GM20431 (cell line): ENCODE measurements around the gene DDAH2.

ENCODE experiments used
- in situ Hi-C: fragments of 300-500 bp; cut with MseI, MboI; formaldehyde crosslinking; loops from one replicate; pipeline ENCODE4 v1.15.0; 2020; ENCODE audit warnings: low sequenced_read_pairs; ENCODE audit not compliant: unreplicated experiment

The DDAH2 gene

DNA sequence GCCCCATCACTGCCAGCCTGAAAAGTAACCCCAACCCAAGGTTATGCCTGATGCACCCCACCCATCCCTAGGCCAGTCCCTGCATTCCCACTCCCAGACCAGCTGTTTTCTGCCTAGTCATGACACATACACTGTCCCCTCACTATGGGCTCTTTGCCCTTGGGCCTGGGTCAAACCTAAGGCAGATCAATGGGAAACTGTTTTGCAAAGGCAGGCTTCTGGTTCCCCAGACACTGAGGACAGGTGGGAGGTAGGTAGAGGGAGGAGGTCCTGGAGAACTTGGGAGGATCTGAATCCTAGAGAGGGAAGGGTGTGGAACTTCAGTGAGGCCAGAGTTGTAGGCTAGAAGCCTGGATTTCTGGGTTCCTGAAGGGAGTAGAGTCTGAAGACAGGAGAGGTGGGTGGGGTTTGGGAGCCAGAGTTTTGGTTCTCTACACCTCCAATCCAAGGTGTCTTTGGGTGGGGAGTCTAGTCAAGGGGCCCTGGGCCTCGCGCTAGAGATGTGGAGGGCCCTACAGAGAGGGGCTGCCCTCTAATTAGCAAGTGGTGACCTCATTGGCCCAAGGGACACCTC, 5.2 kb upstream of the DDAH2 start:
- in situ Hi-C loops, result no loop called here

DNA sequence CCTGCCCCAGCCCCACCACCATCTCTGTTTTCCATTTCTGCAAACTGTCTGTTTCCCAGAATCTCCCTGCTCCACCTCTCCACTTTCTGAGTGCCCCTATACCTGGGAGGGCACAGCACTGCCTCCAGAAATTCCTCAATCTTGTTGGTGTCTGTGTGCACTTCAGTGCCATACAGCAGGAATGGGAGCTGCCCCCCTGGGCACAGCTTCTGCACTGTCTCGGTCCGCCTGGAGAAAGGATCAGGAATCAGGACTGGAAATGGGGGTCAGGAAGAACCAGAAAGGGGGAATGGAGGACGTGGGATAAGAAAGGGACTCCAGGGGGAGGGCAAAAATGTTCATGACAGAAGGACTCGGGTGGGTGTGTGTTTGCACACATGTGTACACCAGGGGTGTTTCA, 4.6 kb upstream of the DDAH2 start:
- in situ Hi-C loops, result no loop called here

DNA sequence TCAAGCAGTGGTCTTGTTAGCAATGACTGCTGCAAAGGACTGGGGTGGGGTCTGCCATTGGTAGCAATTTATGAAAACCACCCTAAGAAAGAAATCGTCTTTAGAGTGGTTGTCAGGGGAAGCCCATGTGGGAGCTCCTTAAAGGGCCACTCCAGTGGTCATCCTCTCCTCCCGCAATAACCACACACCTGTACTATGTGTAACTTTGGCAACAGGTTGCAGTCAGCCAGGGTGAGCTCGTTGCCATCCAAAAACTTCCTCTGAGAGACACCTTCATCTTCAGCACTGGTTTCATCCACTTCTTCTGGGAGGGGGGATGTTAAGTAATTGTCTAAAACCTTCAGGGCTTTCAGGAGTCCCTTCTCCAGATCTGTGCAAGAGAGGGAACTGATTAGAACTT, 2.9 kb upstream of the DDAH2 start:
- in situ Hi-C loops, result no loop called here

GRCh38 chr6:31730631-31731086, 1.6 kb upstream of the DDAH2 start:
- in situ Hi-C loops, result no loop called here

DNA sequence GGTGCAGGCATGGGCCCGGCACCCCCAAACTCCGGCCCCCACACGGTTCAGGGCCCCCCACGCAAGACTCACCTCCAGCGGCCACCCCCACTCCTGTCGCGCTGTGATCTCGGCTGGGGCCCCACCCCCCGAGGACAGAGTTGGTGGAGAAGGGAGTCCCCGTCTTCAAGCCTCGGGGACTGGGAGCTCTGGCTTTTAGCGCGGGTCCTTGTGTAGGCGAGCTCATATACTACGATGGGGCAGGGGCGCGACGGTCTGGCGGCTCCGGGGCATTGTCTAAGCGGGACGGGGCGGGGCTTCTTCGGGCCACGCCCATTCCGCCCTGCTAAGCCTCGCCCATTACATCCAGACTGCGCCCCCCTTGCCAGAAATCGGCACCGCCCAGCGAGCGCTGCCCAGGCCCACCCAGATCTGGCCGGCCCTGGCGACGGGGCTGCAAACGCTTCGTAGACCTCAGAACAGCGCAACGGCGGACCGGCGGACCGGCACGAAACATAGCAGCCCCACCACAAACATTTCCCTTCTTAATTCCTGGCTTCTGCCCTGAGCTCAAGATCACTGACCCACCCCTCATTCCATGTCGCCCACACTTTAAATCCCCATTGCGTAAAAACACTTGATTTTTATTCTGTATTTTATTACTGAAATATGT, 1.0 kb upstream of the DDAH2 start:
- in situ Hi-C loops, result no loop called here

DNA sequence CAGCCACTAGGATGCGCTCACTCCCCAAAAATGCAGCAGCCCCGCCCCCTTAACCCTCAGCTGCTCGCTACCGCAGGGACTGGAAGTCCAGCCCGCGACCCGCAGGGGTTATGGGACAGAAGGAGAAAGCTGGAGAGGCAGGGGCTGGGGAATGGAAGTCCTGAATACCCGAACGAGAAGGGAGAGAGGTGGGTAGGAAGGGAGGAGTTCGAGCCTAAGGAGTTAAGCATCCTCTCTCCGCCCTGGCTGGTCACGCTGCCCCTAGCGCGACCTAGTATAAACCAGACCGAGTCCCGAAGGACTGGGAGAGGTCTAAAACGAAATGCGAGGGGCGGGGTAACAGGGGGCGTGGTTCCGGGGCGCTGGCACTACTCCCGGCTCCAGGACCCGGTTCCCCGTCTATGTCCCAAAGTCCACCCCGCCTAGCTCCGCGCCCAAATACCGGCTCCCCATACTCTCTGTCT, 448 bp upstream of the DDAH2 start:
- in situ Hi-C loops, result no loop called here

DNA sequence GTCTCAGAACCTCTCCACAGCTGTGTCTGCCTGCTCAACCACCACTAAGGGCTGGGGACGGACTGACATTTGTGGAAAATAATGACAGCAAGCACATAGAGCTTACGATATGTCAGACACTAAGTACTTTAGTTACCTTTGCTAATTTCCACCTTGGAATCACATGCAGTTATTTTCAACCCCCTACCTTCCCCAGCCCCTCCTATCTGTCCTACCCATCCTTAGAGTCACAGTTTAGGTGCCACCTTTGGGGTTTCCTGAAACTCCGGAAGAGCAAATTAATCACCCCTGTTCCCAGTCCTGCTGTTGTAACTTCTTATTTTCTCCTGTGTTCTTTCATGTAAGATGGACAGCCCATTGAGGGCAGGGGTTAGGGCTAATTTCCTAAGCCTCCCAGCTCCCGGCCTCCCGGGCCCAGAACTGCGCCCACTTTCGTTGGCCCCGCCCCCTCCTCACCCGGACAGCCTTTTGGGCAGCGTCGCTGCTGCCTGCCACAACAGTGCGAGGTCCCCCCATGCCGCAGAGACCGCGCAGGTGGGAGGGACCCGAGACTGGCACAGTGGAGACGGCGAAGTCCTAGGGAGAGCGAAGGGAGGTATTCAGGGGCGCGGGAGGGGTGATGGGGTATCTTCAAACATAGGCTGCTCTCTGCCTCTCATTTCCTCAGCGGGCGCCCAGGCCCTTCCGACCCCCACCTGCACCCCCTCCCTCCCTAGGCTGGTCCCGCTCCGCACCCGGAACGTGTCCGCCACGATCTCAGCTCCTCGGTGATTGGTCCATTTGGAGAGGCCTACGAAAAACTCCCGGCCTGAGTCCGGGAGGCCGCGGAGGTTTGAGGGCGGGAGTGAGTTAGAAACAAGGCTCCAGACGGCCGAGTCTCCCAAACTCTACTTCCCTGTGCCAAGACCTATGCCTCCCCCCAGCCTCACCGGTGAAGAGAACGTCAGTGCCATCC, 1.1 kb downstream of the DDAH2 start:
- in situ Hi-C loops, result no loop called here

DNA sequence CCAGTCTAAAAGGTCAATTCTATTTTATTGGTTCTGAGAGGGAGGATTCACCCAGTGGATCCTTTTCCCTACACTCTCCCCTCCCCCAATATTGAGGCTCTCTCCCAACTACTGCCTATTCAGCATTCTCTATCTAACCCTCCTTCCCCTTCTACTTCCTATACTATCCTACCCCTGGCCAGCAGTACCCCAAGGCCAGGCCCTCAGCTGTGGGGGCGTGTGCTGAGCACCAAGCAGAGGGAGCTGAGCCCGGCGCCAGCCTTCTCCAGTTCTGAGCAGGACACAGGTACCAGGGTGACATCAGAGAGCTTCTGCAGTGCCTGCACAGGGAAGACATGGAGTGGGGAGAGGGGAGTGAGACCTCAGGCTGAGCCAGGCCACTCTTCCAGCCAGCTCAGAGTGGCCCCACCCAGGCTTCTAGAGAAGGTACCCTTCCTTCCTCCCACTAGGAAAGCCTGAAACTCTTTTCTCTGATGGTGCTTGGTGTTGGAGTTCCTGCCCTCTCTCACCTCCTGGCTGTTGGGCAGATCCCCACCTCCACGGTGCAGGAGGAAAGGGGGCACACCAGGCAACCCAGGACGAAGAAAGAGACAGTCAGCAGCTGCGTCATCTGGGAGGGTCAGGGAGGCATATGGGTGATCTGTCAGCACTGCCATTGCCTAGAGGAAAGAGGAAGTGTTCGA, 1.9 kb downstream of the DDAH2 start:
- in situ Hi-C loops, result no loop called here

GRCh38 chr6:31725502-31726350, 3.4 kb downstream of the DDAH2 start:
- in situ Hi-C loops, result no loop called here

DNA sequence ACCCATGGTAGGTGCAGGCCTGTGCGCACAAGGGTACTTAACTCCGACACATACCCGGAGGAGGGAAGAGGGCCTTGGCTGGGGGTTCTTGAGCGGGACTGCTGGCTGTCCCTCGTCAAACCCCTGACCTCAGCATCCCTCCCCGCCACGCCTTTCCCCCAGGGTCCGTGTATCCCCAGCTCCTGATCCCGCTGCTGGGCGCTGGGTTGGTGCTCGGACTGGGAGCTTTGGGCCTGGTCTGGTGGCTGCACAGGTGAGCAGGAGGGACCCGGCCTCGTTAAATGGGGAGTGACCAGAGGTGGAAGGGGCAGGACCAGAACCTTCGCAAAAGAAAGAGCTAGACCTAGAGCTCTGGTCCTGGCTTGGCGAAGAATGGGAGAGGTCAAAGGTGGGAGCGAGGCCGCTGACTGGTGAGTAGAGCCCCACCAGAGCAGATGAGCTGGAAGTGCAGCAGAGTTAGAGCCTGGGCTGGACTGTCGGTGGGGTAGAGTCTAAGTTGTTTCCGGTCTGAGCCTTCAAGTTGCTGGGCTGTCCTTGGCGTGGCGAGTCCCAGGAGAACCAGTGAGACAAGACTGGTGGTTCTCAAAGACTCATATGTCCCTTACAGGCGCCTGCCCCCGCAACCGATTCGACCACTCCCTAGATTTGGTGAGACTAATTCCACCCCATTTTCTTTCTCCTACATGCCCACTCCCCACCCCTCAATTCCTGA, 5.0 kb downstream of the DDAH2 start:
- in situ Hi-C loops, result no loop called here

GRCh38 chr6:31723245-31723979, 5.7 kb downstream of the DDAH2 start, which contains the start of gene MPIG6B:
TSS of gene MPIG6B (plus strand) at chr6:31723373. CDS start at chr6:31723384, 11 bp downstream.
- in situ Hi-C loops, result no loop called here

DNA sequence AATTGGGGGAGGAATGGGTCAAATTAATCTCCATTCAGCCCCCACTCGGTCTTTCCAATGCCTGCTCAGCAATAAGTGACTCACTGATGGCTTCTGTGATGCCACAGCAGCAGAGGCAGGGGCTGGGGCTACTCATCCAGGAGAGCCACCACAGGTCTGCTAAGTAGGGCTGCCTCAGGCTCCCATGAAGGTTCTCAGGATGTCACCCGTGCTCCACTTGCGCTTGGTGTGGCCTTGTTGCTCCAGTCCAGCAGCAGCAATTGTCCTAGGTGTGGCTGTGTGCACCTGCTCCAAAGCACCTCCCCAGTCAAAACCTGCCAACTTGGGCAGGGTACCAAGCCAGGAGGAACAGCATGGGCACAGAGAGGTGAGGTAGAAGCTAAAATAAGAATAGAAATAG, 6.9 kb downstream of the DDAH2 start:
- in situ Hi-C loops, result no loop called here

DNA sequence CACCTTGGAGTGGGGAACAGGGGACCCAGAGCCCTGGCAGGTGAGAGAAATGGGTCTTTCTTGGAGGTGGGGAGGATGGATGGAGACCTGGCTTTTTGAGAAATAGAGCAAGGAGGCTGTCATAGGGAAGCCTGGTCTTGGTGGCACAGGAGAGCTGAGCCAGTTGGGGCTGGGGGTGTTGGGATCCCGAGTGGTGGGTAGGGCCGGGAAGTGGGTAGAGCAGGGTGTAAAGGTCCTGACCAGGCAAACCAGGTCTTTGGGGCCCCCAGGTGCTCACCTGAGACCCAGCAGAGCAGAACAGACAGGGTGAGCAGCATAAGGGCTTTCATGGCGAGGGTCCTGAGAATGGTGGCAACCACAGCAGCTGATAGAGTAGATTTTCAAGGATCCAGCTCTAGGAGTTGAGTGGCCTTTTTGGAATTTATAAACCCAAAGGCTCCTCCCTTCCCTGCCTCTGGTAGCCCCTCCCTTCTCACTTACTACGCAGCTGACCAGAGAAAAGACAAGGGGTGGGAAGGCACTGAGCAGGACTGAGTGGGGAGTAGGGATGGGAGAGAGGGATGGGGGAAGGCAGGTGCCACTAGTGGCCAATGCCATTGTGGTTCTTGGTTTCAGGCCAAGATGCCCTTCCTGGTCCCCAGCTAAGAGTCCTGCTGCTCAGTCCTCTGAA, 7.6 kb downstream of the DDAH2 start, which contains the start of gene LY6G6C:
Gene LY6G6C, minus strand, starts transcription at position 396 of the 670 bp plus-strand sequence. Its CDS starts 67 bp downstream, at position 329.
- in situ Hi-C loops, result no loop called here

DNA sequence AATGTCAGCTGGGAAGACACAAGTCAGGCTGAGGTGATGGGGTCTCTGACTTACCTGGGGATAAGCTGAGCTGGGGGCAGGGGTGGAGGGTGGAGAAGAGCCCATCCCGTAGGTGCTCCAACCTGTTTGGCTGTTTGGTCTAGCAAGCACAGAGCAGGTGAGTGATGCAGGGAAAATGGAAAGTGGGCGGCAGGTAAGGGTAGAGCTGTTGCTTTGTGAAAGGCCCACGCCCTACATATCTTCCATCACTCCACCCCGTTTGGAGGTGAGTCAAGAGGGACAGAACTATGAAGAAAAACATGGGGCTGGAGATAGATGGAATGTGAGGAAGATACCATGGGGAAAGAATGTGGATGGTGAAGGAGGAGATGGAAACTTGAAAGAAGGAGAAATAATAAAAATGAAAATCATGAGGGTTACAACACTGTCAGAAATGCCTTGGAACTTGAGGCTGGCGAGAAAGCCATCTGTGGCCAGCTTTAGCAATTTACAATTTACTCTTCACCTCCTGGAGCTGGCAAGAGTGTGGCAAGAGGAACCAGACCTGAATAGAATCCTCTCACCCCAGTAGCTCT, 8.8 kb downstream of the DDAH2 start:
- in situ Hi-C loops, result no loop called here

DNA sequence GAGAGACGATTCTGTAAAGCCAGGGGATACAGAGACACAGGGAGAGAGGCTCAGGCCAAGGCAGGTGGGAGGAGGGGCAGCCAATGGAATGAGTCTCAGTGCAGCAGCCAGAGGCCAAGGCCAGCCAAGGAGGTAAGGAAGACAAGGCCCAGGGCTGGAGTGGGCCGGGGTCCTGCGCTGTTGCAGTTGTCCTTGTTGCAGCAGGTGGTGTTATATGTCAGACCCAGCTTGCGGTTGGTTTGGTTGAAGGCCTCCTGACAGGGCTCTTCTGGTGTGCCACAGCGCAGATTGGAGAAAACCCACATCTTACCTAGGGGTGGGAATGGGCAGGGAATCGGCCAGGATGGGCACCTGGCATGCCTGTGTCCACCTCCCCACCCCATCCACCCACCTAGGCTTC, 10.1 kb downstream of the DDAH2 start:
- in situ Hi-C loops, result no loop called here

DNA sequence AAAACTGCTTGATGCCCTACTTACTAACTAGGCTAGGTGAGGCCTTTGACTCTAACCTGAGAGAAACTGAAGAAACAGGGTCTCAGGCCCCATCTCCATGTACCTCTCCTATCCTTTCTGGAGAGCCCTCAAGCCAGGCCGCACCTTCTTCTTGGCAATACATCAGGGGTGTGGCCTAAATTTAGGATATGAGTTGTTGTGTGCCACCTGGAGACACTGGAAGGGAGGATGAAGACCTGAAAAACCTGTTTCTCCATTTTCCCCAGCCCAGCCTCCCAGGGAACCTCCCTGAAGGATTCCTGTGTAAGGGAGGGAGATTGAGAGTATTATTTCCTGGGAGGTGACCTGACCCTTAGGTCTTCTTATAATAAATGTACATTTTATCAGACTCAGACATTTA, 10.8 kb downstream of the DDAH2 start:
- in situ Hi-C loops, result no loop called here
